ENCODE data around the gene OR10A5.
"Not testable (repeated sequence)": the region's sequence is repeated elsewhere in the genome, so short reads cannot be mapped to it uniquely, and the experiment has no call there.

The OR10A5 gene, protein sequence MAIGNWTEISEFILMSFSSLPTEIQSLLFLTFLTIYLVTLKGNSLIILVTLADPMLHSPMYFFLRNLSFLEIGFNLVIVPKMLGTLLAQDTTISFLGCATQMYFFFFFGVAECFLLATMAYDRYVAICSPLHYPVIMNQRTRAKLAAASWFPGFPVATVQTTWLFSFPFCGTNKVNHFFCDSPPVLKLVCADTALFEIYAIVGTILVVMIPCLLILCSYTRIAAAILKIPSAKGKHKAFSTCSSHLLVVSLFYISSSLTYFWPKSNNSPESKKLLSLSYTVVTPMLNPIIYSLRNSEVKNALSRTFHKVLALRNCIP

DNA sequence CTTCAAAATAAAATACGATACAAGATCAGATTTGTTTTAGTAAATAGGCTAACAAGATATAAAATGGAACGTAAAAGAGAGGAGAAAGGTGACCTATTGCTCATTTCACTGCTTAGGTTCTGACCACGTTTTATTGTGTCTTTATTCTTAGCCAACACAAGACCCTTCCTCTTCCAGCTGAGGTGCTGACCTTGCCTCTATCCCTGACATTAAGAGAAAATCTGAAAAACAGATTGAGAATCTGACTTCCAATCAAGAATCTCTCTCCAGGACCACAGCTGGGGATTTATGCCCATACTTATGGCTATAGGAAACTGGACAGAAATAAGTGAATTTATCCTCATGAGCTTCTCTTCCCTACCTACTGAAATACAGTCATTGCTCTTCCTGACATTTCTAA lies at the start of gene OR10A5:
OR10A5 (plus strand) TSS at position 301 of the 400 bp plus-strand sequence; CDS start at position 301, 0 bp downstream.
- no peak for DNase-seq (ENCODE audit: low read depth, low spot score)

DNA sequence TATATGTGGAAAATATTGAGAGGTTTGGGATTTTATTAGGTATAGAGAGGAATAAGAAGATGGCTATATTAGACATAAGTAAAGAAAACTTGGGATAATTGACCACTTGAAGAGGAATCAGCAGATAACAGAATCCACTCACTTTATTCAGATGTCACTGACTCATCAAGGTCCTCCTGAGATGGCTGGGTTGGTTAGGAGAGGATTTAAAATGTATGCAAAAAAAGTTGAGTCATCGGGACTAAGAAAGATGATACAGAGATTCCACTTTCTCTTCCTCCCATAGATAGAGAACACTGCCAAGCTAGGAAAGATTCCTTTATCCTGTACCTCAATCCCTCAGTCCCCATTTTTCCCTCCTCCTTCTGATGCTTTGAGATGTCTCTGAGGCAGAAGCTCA lies 46.1 kb upstream of the OR10A5 start, which contains the start of gene OR6A2:
OR6A2 (minus strand) TSS at position 288 of the 400 bp plus-strand sequence. CDS start 3,981 bp downstream, outside the sequence.
- DNase-seq (ENCODE audit: low read depth, low spot score) = no peak

DNA sequence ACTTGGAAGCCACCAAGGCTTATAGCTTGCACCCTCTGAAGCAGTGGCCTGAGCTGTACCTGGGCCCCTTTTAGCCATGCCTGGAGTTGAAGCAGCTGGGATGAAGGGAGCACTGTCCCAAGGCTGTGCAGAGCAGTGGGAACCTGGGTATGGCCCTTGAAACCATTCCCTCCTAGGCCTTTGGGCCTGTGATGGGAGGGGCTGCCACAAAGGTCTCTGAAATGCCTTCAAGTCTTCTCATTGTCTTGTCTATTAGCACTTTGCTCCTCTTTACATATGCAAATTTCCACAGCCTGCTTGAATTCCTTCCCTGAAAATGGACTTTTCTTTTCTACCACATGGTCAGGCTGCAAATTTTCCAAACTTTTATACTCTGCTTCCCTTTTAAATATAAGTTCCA lies 44.4 kb upstream of the OR10A5 start:
- DNase-seq (ENCODE audit: low read depth, low spot score) = not testable (repeated sequence)

DNA sequence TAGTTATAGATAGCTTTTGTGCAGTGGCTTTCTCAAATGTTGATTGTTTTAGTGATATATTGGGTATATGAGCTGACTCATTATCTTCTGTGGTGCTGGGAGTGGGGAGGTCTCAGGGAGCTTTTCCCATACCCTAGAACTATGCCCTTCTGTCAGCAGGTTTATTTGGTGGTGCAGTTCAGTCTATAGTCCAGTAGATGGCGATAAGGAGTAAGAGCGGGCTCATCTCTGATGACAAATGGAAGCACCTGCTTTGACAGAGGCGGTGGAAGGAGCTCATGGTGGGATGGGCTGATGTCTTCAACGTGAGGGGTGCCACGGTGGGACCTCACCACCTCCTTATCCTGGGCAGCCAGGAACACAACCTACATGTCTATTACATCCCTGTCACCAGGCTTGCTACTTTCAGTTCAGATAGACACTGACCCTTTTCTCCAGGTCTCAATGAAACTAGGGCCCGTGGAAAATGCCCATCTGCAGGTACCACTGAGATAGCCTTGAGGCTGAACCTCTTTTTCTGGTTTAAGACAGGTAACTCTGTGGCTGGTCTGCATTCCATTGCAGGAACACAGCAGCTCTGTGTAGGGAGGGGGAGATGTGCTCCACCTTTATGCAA lies 33.0 kb upstream of the OR10A5 start:
- no peak for DNase-seq (ENCODE audit: low read depth, low spot score)

DNA sequence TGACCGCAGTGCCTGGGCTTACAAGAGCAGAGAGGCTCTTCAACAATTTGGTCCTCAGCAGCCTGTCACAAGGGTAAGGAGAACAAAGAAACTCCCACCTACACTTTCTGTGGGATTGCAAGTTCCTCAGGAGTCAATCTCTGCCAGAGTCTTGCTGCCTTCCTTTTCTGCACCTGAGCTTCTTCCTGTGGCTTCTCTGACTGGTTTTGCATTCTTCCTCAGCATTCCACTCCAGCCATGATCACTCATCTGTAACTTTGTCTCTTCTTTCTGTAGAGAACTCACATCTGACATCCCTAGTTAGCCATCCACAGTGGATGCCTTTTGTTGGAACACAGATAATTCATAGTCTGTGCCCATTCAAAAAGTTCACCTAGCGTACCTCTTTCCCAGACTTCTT lies 31.8 kb upstream of the OR10A5 start:
- no peak for DNase-seq (ENCODE audit: low read depth, low spot score)

DNA sequence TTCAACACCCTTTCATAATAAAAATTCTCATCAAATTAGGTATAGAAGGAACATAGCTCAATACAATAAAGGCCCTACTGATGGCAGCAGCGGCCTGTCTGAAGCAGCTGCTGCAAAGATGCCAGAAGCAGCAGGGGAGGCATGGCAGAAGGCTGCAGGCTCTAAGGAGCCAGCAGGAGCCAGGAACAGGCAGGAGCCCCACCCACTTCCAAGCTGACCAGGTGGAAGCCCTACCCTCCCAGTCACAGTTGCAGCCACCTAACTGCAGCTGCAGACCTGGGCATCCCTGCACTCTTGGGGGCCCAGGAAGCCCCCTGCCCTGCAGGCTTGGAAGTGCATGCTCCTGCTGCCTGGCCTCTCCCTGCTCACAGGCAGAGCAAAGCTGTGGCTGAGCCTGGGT lies 27.8 kb upstream of the OR10A5 start:
- DNase-seq (ENCODE audit: low read depth, low spot score) = no peak

DNA sequence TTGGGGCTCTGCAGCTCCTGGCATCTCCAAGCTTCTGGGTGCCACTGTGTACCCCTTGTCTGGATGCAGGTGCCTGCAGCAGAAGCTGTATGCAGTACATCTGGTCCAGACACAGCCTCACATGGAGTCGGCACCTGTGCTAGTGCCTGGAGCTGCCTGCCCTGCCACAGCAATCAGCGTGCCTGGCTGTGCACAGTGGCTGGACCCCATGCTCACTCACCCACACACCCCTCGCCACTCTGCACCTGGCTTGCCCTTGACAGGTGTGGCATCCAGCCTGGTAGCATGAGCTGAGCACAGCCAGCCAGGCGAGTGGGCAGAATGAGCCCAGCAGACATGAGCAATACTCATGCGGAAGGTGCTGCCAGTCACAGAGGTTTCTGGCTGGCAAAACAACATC lies 26.5 kb upstream of the OR10A5 start:
- DNase-seq (ENCODE audit: low read depth, low spot score) = no peak

DNA sequence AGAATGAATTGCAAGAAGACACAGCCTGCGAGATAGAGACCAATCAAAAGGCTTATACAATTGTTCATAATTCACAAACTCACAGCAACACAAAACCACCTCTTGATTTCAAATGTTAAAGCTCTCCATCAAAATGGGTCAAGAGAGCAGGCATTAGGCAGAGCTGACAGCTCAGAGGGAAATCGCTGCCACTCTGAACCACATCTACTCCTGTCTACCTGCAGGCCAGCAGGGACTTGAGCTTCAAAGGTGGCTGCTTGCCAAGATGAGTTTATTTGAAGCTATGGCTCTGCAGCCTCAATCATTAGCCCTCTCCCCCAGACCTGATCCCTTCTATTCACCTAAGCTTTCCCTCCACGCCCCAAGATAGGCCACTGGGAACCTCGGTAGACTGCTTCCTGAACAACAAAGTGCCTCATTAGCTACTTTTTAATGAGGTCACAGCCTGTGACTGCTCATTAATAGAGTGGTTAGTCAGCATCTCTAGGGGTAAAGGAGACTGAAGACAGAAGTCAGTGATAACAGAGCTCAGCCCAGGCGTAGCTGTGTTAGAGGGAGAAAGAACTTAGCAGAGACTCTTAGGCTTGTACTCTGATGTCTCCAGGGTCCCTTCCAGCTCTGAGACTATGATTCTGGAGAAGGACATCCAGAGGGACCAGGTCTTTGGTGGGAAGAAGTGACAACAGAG lies 21.2 kb upstream of the OR10A5 start:
- no peak for DNase-seq (ENCODE audit: low read depth, low spot score)

DNA sequence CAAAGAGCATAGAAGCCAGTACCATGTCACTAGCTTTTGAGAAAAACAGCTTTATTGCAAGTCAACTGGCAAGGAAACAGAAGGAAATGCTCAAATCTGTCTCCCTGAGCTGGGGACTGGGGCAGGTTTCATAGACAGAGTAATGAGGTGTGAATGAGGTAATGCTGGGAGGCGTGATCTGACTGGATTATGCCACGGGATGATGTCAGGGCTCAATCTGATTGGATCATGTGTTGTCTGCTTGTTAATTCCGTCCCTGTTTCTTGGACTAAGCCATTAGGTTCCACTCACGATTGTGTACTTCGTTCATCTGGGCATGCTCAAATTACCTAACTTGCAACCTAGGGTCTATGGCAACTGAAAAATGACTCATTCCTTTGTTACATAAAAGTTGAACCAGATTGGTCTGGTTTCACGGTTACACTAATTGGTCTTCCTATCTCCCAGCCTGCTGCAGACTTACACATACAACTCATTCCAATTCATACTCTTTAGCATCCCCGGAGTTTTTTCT lies 20.2 kb upstream of the OR10A5 start:
- no peak for DNase-seq (ENCODE audit: low read depth, low spot score)

DNA sequence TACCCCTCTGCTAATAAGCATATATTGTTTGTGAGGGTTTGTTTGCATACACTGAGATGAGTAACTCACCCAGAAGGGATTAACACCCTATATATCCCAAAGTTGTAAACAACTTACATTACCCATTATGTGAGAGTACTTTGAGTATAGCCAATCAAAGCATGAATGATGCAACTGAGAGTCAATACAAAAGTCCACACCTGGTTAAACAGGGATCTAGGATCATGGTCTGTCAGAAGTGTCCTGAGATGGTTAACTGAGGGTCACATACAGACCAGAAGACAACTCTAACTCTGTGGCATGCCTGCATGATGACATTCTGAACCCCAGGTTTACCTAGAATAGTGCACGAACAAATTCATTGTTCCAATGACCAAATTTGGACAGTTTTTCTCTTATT lies 17.4 kb upstream of the OR10A5 start:
- DNase-seq (ENCODE audit: low read depth, low spot score) = no peak

DNA sequence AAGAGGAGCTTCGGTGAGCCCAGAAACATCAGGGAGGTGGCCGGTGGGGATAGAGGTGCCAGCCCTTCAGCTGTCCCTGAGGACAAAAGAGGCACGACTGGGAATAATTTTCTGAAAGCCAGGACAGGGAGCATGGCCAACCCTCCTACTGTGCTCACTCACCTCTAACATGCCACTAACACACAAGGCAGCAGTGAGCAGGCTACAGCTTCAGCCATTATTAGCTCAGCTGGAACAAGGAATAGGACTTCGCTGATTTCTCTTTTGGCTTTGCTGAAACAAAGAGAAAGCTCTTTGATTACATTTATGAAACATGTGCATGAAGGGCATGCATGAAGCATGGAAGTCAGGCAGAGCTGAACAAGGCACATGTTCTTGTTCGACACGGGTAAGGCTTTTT lies 12.1 kb upstream of the OR10A5 start:
- no peak for DNase-seq (ENCODE audit: low read depth, low spot score)

DNA sequence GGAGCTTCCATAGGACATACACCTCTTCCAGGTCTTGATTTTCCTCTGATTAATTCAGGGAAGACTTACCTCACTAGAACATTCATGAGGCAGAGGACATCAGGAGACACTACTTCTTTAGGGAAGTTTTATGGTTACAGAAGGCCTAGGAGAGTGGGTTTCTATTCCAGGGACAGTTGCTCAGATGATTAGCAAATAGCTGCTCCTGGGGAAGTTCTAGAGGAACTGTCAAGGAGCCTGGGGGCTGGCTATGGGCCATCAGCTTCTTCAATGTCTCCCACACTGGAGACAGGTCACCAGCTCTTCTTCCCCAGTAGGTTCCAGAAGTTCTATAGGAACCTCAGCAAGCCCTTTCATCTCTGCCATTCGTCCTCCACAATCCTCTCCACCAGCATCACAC lies 11.5 kb upstream of the OR10A5 start:
- DNase-seq (ENCODE audit: low read depth, low spot score) = no peak

DNA sequence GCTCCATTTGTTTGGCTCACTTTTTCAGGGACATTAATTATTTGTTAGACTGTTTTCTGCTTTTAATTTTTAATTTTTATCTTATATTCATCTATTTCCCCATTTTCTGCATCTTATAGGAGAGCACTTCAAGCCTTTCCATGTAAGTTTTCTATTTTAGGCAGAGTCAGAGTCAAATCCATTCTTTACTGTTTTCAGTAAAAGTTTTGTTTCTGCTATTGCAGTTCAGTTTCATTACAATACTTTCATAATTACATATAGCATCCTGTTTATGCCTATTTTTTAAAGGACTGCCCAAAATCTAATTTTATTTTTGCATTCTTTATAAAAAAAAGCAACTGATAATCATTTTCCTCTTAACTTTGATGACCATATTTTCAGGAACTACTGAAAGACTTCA lies 3.8 kb upstream of the OR10A5 start:
- DNase-seq (ENCODE audit: low read depth, low spot score) = no peak

DNA sequence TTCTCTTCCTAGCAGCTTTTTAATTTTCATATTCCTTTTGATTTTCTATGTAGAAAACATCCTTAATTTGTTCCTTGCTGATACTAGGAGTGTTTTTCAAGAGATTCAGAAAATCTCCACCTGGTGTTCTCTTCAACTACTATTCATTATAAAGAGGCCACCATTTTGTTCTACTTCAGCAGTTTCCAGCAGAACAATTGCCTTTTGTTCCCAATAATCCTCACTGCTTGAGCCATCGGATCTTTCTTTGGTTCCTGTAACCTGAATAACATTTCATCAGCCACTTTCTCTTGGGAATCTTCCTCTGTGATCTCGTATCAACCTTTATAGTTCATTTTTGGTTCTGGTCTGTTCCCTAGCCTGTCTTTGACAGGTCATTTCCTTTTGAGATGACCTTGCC lies 1.8 kb upstream of the OR10A5 start:
- no peak for DNase-seq (ENCODE audit: low read depth, low spot score)

DNA sequence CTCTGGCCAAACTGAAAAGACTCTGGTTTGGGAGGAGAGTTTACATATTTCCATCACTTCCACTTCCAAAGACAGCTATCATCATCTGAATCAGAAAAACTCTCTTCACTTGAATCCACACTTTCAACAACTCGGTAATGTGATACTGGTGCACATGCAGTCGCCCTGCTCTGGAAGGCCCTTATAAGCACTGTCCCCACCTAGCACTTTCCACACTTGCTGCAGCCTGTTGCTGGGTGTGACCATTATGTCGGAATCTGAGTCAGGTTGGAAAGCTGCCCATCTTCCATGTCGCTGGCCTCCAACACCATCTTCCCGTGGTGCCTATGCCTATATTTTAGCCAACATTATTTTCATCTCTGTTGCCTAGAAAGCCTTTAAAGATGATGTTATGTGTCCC lies 1.1 kb upstream of the OR10A5 start:
- no peak for DNase-seq (ENCODE audit: low read depth, low spot score)

DNA sequence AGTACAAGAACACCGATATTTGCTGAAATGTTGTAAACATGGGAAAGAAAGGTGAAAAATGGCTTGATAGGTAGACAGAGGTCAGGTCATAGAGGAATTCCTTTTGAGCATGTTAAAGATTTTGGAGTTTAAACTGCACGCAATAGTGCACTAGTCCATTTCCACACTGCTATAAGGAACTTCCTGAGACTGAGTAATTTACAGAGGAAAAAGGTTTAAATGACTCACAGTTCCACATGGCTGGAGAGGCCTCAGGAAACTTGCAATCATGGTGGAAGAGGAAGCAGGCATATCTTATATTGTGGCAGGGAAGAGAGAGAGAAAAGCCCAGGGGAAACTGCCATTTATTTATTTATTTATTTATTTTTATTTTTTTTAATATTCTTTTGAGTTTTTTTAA lies 5.0 kb downstream of the OR10A5 start:
- no peak for DNase-seq (ENCODE audit: low read depth, low spot score)

DNA sequence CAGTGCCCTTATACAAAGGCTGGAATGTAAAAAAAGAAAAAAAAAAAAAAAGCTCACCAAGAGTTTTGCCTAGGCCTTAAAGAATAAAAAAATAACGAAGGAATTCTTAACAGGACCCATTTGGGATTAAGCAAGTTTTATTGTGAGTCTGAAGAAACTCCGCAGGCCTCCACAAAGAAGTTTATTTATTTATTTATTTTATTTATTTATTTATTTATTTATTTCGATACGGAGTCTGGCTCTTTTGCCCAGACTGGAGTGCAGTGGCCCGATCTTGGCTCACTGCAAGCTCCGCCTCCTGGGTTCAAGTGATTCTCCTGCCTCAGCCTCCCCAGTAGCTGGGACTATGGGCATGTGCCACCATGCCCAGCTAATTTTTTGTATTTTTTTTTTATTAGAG lies 9.3 kb downstream of the OR10A5 start:
- DNase-seq (ENCODE audit: low read depth, low spot score) = not testable (repeated sequence)

DNA sequence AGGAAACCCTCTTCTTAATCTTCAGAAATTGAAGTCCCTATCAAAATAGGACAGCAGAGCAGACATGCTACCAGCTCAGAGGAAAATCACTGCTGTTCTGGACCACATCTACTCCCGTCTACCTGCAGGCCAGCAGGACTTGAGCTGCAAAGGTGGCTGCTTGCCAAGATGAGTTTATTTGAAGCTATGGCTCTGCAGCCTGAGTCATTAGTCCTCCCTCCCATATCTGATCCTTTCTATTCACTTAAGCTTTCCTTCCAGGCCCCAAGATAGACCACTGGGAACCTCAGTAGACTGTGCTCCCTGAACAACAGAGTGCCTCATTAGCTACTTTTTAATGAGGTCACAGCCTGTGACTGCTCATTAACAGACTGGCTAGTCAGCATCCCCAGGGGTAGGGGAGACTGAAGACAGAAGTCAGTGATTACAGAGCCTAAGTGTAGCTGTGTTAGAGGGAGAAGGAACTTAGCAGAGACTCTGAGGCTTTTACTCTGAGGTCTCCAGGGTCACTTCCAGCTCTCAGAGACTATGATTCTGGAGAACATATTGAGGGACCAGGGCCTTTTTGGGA lies 10.6 kb downstream of the OR10A5 start:
- no peak for DNase-seq (ENCODE audit: low read depth, low spot score)

DNA sequence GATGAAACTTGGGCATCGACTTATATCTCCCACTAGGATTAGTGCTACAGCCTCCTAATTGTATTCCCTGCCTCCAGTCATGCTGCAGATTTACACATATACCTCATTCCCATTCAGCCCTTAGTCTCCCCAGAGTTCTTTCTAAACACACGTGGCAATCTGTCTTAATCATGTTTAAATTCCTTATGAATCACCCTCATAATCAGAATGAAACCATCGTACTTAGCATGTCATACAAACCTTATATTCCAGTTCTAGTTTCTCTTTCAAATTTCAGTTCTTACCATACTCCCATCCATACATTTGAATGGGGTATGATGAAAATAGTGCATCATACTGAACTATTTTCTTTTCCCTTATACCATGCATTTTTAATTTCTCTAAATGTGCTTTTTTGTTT lies 11.4 kb downstream of the OR10A5 start:
- no peak for DNase-seq (ENCODE audit: low read depth, low spot score)

DNA sequence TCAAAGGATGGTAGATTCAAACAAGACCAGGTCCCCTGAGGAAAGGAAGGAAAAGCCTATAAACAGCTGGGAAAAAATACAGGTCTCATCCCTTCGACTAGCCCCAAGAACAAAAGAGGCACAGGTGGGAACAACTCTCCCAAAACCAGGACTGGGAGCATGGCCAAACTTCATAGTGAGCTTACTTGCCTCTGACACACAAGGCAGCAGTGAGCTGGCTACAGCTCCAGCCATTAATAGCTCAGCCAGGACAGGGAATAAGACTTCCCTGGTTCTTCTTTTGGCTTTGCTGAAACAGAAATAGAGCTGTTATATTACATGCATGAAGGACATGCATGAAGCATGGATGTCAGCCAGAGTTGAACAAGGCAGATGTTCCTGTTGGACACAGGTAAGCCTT lies 17.5 kb downstream of the OR10A5 start, which contains the start of gene OR10A2:
OR10A2 (plus strand) TSS at position 97 of the 400 bp plus-strand sequence. CDS start 6,698 bp downstream, outside the sequence.
- DNase-seq (ENCODE audit: low read depth, low spot score) = no peak

DNA sequence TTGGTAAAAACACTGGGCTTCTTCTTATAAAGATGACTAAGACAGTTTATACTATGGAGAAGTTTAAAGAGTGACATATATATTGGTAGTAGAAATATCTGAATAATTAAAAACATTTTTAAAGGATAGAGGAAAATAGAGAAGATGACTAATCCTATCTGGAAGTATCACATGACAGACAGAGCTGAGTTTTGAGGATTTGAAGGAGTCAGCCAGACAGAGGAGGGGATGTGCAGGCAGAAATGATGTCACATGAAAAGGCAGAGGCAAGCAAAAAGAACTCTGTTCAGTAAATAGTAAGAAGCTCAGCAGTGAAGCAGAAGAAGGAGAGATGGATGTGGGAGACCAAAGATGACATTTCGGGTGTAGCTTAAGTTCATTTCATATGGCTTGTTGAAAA lies 19.0 kb downstream of the OR10A5 start:
- no peak for DNase-seq (ENCODE audit: low read depth, low spot score)

DNA sequence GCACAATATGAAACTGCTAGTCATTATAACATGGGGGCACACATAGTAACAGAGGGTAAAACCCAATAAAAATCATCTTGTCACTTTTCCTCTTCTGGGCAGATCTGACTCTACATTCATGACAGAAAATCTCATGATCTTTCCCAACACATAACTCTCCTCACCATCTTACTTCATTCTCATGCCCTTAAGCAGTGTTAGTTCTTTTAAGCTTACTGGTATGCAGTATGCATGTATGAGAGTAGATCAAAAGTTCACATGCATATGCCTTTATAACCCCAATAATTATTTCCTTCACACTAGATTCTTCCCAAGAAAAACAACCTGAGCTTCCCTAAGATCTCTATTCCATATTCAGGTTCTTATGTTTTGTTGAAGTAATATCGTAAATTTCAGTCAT lies 25.8 kb downstream of the OR10A5 start:
- no peak for DNase-seq (ENCODE audit: low read depth, low spot score)

Measured in smooth muscle cell of the brain vasculature (primary cell).